ENCODE measurements around the gene HRH4.

HRH4 gene

GRCh38 chr18:24515721-24516120 is 55.3 kb downstream of the HRH4 start:
- no peak for DNase-seq

GRCh38 chr18:24516261-24516660 is 55.8 kb downstream of the HRH4 start:
- no peak for DNase-seq

- DNase-seq: no peak
Measured at GRCh38 chr18:24517554-24517953, 57.1 kb downstream of the HRH4 start.

GRCh38 chr18:24518596-24518995 is 58.2 kb downstream of the HRH4 start:
- DNase-seq: no peak

Measured in DMS 273 treated with DMSO at 0.1 percent for 48 hours (cell line).